Peyer's patch (tissue), 4 donors: ENCODE measurements around the gene OTULINL.

Source experiments
- POLR2A ChIP-seq, 2 donors: fragments of 450-650 bp; IDR thresholded peaks; one replicate each; pipeline ENCODE4 v1.5.1; 2017; ENCODE audit warnings: antibody characterized with exemption in 2 of 2, mild to moderate bottlenecking in 2 of 2, moderate library complexity in 2 of 2
- TF ChIP-seq, protein P1 (sequence below), 6 experiments: fragments of 450-650 bp in 4 of 6; fragments of 200-600 bp in 2 of 6; sonication (generic) in 1 of 6; IDR thresholded peaks; one replicate each; pipeline ENCODE4 v1.5.1; 2017 to 2019; ENCODE audit warnings: antibody characterized with exemption in 6 of 6, mild to moderate bottlenecking in 3 of 6, moderate library complexity in 1 of 6

DNA sequence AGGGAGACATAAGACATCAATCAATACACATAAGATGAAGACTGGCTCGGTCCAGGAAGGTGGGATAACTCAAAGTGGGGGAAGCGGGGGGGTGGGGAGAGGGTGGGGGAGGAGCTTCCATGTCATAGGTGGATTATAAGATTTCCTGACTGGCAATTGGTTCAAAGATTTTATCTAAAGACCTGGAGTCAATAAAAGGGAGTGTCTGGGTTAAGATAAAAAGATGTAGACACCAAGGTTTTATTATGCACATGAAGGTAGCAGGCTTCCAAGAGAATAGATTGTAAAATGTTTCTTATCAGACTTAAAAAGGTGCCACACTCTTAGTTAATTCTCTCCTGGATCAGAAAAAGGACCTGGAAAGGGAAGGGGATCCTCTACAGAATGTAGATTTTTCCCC is 25.6 kb upstream of the OTULINL start:
- TF ChIP-seq, protein P1, sequence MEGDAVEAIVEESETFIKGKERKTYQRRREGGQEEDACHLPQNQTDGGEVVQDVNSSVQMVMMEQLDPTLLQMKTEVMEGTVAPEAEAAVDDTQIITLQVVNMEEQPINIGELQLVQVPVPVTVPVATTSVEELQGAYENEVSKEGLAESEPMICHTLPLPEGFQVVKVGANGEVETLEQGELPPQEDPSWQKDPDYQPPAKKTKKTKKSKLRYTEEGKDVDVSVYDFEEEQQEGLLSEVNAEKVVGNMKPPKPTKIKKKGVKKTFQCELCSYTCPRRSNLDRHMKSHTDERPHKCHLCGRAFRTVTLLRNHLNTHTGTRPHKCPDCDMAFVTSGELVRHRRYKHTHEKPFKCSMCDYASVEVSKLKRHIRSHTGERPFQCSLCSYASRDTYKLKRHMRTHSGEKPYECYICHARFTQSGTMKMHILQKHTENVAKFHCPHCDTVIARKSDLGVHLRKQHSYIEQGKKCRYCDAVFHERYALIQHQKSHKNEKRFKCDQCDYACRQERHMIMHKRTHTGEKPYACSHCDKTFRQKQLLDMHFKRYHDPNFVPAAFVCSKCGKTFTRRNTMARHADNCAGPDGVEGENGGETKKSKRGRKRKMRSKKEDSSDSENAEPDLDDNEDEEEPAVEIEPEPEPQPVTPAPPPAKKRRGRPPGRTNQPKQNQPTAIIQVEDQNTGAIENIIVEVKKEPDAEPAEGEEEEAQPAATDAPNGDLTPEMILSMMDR (IDR thresholded peaks at IDR 0.05): no peak
- TF ChIP-seq POLR2A (IDR thresholded peaks at IDR 0.05): no peak
